OCI-LY7 (cell line): Measurements from ENCODE around the gene CETN3. TPM values are rescaled to one million over a fixed set of nuclear protein-coding genes. Genes with fewer than 3 reads are reported as not detected.

Experiments
- BruUV-seq: library from RNA; stranded (reverse); fragments of 400-500 nt; replicated peaks from 2 replicates; lab custom pipeline; 2021; lab: Mats Ljungman, UMichigan
- CTCF ChIA-PET: fragments of 300-600 bp; sonication (Branson Sonifier 250); formaldehyde crosslinking; loops from one replicate; lab custom pipeline; 2022; ENCODE audit warnings: antibody characterized with exemption; ENCODE audit not compliant: unreplicated experiment; lab: Charles Lee
- POLR2A ChIA-PET: fragments of 300-600 bp; sonication (Branson Sonifier 250); formaldehyde crosslinking; loops from one replicate; lab custom pipeline; 2022; ENCODE audit warnings: antibody characterized with exemption; lab: Charles Lee
- DNase-seq: peaks from one replicate; pipeline ENCODE4 v3.0.0-alpha.2; 2015; ENCODE audit warnings: low spot score
- H2AFZ ChIP-seq: fragments of 200-600 bp; sonication (generic), shearing (Covaris generic); 2 replicates; pipeline ENCODE4 v1.6.1; 2014; ENCODE audit warnings: mild to moderate bottlenecking, antibody characterized with exemption, low read length, moderate library complexity
- H3K27ac ChIP-seq: fragments of 200-600 bp; sonication (generic); 2 replicates; pipeline ENCODE4 v1.5.1; 2014; ENCODE audit warnings: mixed run types, low read depth, mild to moderate bottlenecking, moderate library complexity, low read length, inconsistent platforms; ENCODE audit not compliant: poor library complexity, severe bottlenecking
- H3K36me3 ChIP-seq: fragments of 200-600 bp; sonication (generic); 2 replicates; pipeline ENCODE4 v1.6.1; 2014; ENCODE audit warnings: mild to moderate bottlenecking, antibody characterized with exemption, low read length, moderate library complexity, mixed read lengths; ENCODE audit not compliant: insufficient read depth
- H3K4me1 ChIP-seq: fragments of 200-600 bp; sonication (generic); 2 replicates; pipeline ENCODE4 v1.5.1; 2014; ENCODE audit warnings: mild to moderate bottlenecking, low read length; ENCODE audit not compliant: insufficient read depth, poor library complexity, severe bottlenecking
- H3K4me2 ChIP-seq: fragments of 200-600 bp; sonication (generic); 2 replicates; pipeline ENCODE4 v1.6.1; 2014; ENCODE audit warnings: mild to moderate bottlenecking, low read length
- H3K4me3 ChIP-seq: fragments of 200-600 bp; sonication (generic); 2 replicates; pipeline ENCODE4 v1.5.1; 2014; ENCODE audit warnings: mild to moderate bottlenecking, low read depth, low read length; ENCODE audit not compliant: poor library complexity, severe bottlenecking
- H3K79me2 ChIP-seq: fragments of 200-600 bp; sonication (generic); 2 replicates; pipeline ENCODE4 v1.6.1; 2016; ENCODE audit warnings: low read depth, mild to moderate bottlenecking, low read length, moderate library complexity, mixed read lengths; ENCODE audit not compliant: insufficient read depth
- H3K9me2 ChIP-seq: fragments of 200-600 bp; sonication (generic); 2 replicates; pipeline ENCODE4 v1.6.1; 2016; ENCODE audit warnings: mild to moderate bottlenecking, low read length, mixed read lengths; ENCODE audit not compliant: insufficient read depth
- H3K9me3 ChIP-seq: fragments of 200-600 bp; sonication (generic); 2 replicates; pipeline ENCODE4 v1.6.1; 2014; ENCODE audit warnings: mild to moderate bottlenecking, mixed run types, low read length, mixed read lengths
- H4K20me1 ChIP-seq: fragments of 200-600 bp; sonication (generic); 2 replicates; pipeline ENCODE4 v1.6.1; 2014; ENCODE audit warnings: mild to moderate bottlenecking, antibody characterized with exemption, low read length, moderate library complexity, mixed read lengths; ENCODE audit not compliant: insufficient read depth
- EZH2phosphoT487 ChIP-seq: fragments of 200-600 bp; sonication (generic); IDR thresholded peaks from 2 replicates; pipeline ENCODE4 v1.6.1; 2018; ENCODE audit warnings: low read depth, borderline replicate concordance, mild to moderate bottlenecking, mixed run types, antibody characterized with exemption, low read length, moderate library complexity, mixed read lengths
- intact Hi-C: fragments of 100-400 bp; cut with micrococcal nuclease; formaldehyde crosslinking; loops from one replicate; pipeline ENCODE4 v1.10.0; 2022; ENCODE audit not compliant: unreplicated experiment
- total RNA-seq, 2 experiments: library from RNA; depleted of rRNA in 1 of 2; stranded (reverse); fragments of >200 nt in 1 of 2; shearing (Covaris generic) in 1 of 2; gene quantifications; 2 replicates each; pipeline ENCODE4 v1.2.3, GENCODE V29; 2014 to 2022
- TF ChIP-seq, protein P1 (sequence below): fragments of 200-600 bp; sonication (generic); conservative IDR thresholded peaks from 2 replicates; pipeline ENCODE4 v1.5.1; 2014; ENCODE audit warnings: mild to moderate bottlenecking, antibody characterized with exemption, low read length, moderate library complexity, mixed read lengths

The CETN3 gene
- total RNA-seq, 2 experiments from 2014 or later = 34.6 to 53.2 TPM

- DNase-seq = no peak
- intact Hi-C loops = no loop called here
- POLR2A ChIA-PET = interaction anchor here (0.7 kb wide), 1 partner anchor 9 kb away, joined by 3 read pairs; no protein-coding TSS in a partner anchor
- H3K79me2 ChIP-seq = 0 out of 2 replicates have a peak, but pooled peaks cover 2% of the 10 kb centered on the region
- no peak overlapping the region for H3K27ac ChIP-seq
- peaks cover 59% of the 10 kb centered on the region for H3K36me3 ChIP-seq
- H3K4me3 ChIP-seq = no peak overlapping the region
- BruUV-seq = no TSS peak
- H4K20me1 ChIP-seq = no peaks in the 10 kb centered on the region
- no peaks in the 10 kb centered on the region for H3K9me3 ChIP-seq
- no peaks in the 10 kb centered on the region for H3K4me1 ChIP-seq
- TF ChIP-seq, protein P1, sequence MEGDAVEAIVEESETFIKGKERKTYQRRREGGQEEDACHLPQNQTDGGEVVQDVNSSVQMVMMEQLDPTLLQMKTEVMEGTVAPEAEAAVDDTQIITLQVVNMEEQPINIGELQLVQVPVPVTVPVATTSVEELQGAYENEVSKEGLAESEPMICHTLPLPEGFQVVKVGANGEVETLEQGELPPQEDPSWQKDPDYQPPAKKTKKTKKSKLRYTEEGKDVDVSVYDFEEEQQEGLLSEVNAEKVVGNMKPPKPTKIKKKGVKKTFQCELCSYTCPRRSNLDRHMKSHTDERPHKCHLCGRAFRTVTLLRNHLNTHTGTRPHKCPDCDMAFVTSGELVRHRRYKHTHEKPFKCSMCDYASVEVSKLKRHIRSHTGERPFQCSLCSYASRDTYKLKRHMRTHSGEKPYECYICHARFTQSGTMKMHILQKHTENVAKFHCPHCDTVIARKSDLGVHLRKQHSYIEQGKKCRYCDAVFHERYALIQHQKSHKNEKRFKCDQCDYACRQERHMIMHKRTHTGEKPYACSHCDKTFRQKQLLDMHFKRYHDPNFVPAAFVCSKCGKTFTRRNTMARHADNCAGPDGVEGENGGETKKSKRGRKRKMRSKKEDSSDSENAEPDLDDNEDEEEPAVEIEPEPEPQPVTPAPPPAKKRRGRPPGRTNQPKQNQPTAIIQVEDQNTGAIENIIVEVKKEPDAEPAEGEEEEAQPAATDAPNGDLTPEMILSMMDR = no peak
- no peak for TF ChIP-seq EZH2phosphoT487
- CTCF ChIA-PET = no interaction called here
- H2AFZ ChIP-seq = no peak overlapping the region
- no peaks in the 10 kb centered on the region for H3K9me2 ChIP-seq
- H3K4me2 ChIP-seq = no peak overlapping the region
Observed at GRCh38 chr5:90395005-90395404, 14.6 kb downstream of the CETN3 start.

DNA sequence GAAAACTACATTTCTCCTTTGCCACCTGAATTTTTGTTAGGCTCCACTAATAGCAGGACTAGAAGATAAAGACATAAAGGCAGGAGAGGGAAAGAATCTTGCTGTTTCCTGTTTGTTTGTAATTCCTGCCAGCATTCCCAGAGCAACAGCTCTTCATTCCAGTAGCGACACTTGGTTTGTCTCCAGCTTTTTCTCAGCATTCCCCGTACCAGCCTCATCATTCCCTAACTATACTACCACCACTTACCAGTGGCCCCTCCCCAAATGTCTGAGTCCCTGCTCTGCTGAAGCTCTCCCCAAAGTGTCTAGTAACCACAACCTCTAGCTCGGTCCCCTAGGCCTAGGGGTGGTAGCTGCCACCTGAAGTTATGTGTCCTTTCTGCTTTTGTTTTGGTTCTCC, 18.6 kb downstream of the CETN3 start:
- CTCF ChIA-PET = no interaction called here
- Histone ChIP-seq H3K9me2 (no peaks in the 10 kb centered on the region), H4K20me1 (no peaks in the 10 kb centered on the region), H2AFZ (no peak overlapping the region), H3K4me1 (no peaks in the 10 kb centered on the region), H3K9me3 (no peaks in the 10 kb centered on the region), H3K27ac (no peak overlapping the region), H3K4me2 (no peak overlapping the region), H3K36me3 (peaks cover 26% of the 10 kb centered on the region), H3K4me3 (no peak overlapping the region), H3K79me2 (no peaks in the 10 kb centered on the region)
- TF ChIP-seq, protein P1 = no peak
- intact Hi-C loops = no loop called here
- no TSS peak for BruUV-seq
- DNase-seq = no peak
- POLR2A ChIA-PET = interaction anchor here (0.5 to 1.1 kb wide), 2 partner anchors 17 to 49 kb away, joined by 3 read pairs; no protein-coding TSS in a partner anchor

- DNase-seq = no peak
- H3K9me3 ChIP-seq = no peaks in the 10 kb centered on the region
- no TSS peak for BruUV-seq
- no peak overlapping the region for H2AFZ ChIP-seq
- POLR2A ChIA-PET = interaction anchor here (0.5 to 1.1 kb wide), 2 partner anchors 17 to 48 kb away, joined by 3 read pairs; no protein-coding TSS in a partner anchor
- no peak overlapping the region for H3K4me3 ChIP-seq
- no peaks in the 10 kb centered on the region for H3K79me2 ChIP-seq
- H3K4me1 ChIP-seq = no peaks in the 10 kb centered on the region
- TF ChIP-seq, protein P1 = no peak
- TF ChIP-seq EZH2phosphoT487 = no peak
- H4K20me1 ChIP-seq = no peaks in the 10 kb centered on the region
- H3K27ac ChIP-seq = no peak overlapping the region
- CTCF ChIA-PET = no interaction called here
- H3K4me2 ChIP-seq = no peak overlapping the region
- no peaks in the 10 kb centered on the region for H3K9me2 ChIP-seq
- peaks cover 26% of the 10 kb centered on the region for H3K36me3 ChIP-seq
- intact Hi-C loops = no loop called here
Observed at GRCh38 chr5:90390326-90390725, 19.2 kb downstream of the CETN3 start.
